ENCODE data around the gene TSPAN32. TPM values are rescaled to one million over a fixed set of nuclear protein-coding genes. Genes with fewer than 3 reads are reported as not detected.
"Not testable (repeated sequence)": the region's sequence is repeated elsewhere in the genome, so short reads cannot be mapped to it uniquely, and the experiment has no call there.

Gene TSPAN32
- polyA plus RNA-seq, 1 experiment = 0.14 TPM

GRCh38 chr11:2277008-2277346 is 24.8 kb upstream of the TSPAN32 start:
- ChIA-PET POLR2A (no interaction called here), CTCF (no interaction called here)
- TF ChIP-seq CTCF (IDR thresholded peaks at IDR 0.05; ENCODE audit: low read depth, low read length) = no peak
- Histone ChIP-seq H3K9me3 (ENCODE audit: control insufficient read depth, insufficient read depth, low read length) (no peaks in the 10 kb centered on the region), H3K27ac (ENCODE audit: low read depth, low read length) (no peak overlapping the region), H3K4me3 (ENCODE audit: low read depth, low read length) (no peak overlapping the region), H3K27me3 (ENCODE audit: control insufficient read depth, insufficient read depth, low read length) (peaks cover 36% of the 10 kb centered on the region)
- DNase-seq (ENCODE audit: low read depth, low spot score) = no peak

DNA sequence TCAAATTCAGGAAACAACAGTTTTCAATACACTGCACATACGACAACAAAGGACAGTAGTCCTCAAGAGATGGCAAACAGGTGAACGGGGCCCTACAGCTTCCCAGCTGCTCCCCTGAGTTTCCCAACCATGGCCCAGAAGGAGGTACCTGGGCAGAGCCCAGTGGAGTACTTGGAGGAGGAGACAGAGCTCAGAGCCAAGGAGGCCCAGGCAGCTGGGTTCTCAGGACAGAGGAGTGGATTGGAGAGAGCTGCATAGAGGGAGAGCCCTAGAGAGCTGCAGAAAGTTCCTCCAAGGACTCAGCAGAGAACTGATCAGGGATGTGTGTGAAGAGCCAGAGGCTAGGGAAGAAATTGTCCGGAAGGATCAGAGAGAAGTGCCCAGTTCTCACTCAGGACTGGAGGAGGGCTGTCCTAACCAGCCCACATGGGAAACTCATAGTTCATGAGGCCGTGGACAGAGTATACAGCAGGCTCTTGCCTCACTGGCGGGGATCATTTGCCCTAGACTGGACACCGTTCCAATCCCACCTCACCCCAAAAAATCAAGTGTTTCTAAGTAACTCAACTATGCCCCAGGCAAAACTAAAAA is 23.8 kb upstream of the TSPAN32 start:
- POLR2A ChIA-PET = no interaction called here
- peaks cover 26% of the 10 kb centered on the region for H3K27me3 ChIP-seq (ENCODE audit: control insufficient read depth, insufficient read depth, low read length)

DNA sequence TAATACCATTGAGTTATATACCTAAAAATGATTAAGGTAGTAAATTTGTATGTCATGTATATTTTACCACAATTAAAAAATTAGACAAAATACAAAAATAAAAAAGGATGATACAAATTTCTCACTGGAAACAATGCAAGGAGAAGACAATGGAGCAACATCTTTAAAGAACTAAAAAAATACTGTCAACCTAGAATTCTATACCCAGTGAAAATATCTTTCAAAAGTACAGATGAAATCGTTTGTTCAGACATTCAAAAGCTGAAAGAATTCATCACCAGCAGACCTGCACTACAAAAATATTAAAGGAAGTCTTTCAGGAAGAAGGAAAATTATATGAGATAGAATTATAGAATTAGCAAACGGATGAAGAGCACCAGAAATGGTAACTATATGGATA is 21.6 kb upstream of the TSPAN32 start:
- TF ChIP-seq CTCF (IDR thresholded peaks at IDR 0.05; ENCODE audit: low read depth, low read length) = no peak
- DNase-seq (ENCODE audit: low read depth, low spot score) = no peak
- POLR2A ChIA-PET = interaction anchor here (0.7 kb wide), 1 partner anchor 97 kb away, joined by 5 read pairs; no protein-coding TSS in a partner anchor
- H3K4me3 ChIP-seq (ENCODE audit: low read depth, low read length) = no peak overlapping the region
- no peaks in the 10 kb centered on the region for H3K9me3 ChIP-seq (ENCODE audit: control insufficient read depth, insufficient read depth, low read length)
- H3K27me3 ChIP-seq (ENCODE audit: control insufficient read depth, insufficient read depth, low read length) = peaks cover 24% of the 10 kb centered on the region
- CTCF ChIA-PET = interaction anchor here (0.7 kb wide), 1 partner anchor 53 kb away, joined by 4 read pairs; no protein-coding TSS in a partner anchor
- no peak overlapping the region for H3K27ac ChIP-seq (ENCODE audit: low read depth, low read length)

More for the DNA sequence above, 23.8 kb upstream of the TSPAN32 start:
- Histone ChIP-seq H3K27ac (ENCODE audit: low read depth, low read length) (no peak overlapping the region), H3K9me3 (ENCODE audit: control insufficient read depth, insufficient read depth, low read length) (no peaks in the 10 kb centered on the region), H3K4me3 (ENCODE audit: low read depth, low read length) (no peak overlapping the region)
- no peak for DNase-seq (ENCODE audit: low read depth, low spot score)
- CTCF ChIA-PET = interaction anchor here (1.1 kb wide), 1 partner anchor 625 kb away, joined by 4 read pairs; no protein-coding TSS in a partner anchor
- no peak for TF ChIP-seq CTCF (IDR thresholded peaks at IDR 0.05; ENCODE audit: low read depth, low read length)

- DNase-seq (ENCODE audit: low read depth, low spot score); CTCF ChIA-PET; POLR2A ChIA-PET: not testable (repeated sequence)
Measured at GRCh38 chr11:2286350-2286749, 15.5 kb upstream of the TSPAN32 start.

DNA sequence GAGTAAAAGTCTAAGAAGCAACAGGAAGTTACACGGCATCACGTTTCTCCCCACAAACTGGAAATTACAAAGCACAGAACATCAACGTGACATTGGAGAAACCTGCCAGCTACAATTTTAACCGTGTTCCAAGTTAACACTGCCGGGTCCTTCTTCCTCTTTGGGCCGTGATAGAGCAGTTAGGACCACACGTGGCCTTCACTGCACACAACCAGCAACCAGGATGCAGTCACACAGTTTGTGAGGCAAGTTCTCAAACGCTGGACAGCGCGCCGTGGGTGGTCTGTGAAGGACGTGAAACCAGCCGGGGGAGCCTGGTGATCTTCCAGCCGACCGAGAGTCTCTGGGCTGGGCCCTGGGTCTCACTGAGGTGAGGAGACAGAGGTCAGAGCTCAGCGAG is 14.7 kb upstream of the TSPAN32 start:
- Histone ChIP-seq H3K27me3 (ENCODE audit: control insufficient read depth, insufficient read depth, low read length) (peaks cover 24% of the 10 kb centered on the region), H3K9me3 (ENCODE audit: control insufficient read depth, insufficient read depth, low read length) (no peaks in the 10 kb centered on the region; the same call in 1 of the 2 replicates), H3K27ac (ENCODE audit: low read depth, low read length) (no peak overlapping the region), H3K4me3 (ENCODE audit: low read depth, low read length) (no peak overlapping the region)
- TF ChIP-seq CTCF (IDR thresholded peaks at IDR 0.05; ENCODE audit: low read depth, low read length) = no peak
- POLR2A ChIA-PET = no interaction called here
- CTCF ChIA-PET = interaction anchor here (0.6 kb wide), 1 partner anchor 245 kb away, joined by 3 read pairs; no protein-coding TSS in a partner anchor
- no peak for DNase-seq (ENCODE audit: low read depth, low spot score)

More at GRCh38 chr11:2286350-2286749, 15.5 kb upstream of the TSPAN32 start:
- peaks cover 24% of the 10 kb centered on the region for H3K27me3 ChIP-seq (ENCODE audit: control insufficient read depth, insufficient read depth, low read length)
- not testable (repeated sequence) for H3K27ac ChIP-seq (ENCODE audit: low read depth, low read length); H3K4me3 ChIP-seq (ENCODE audit: low read depth, low read length); H3K9me3 ChIP-seq (ENCODE audit: control insufficient read depth, insufficient read depth, low read length)

Measured in AG04450 (cell line).